ENCODE data around the gene CCDC69.

The CCDC69 gene

GRCh38 chr5:151218177-151218576 is 5.7 kb downstream of the CCDC69 start:
- TF ChIP-seq, protein P1, sequence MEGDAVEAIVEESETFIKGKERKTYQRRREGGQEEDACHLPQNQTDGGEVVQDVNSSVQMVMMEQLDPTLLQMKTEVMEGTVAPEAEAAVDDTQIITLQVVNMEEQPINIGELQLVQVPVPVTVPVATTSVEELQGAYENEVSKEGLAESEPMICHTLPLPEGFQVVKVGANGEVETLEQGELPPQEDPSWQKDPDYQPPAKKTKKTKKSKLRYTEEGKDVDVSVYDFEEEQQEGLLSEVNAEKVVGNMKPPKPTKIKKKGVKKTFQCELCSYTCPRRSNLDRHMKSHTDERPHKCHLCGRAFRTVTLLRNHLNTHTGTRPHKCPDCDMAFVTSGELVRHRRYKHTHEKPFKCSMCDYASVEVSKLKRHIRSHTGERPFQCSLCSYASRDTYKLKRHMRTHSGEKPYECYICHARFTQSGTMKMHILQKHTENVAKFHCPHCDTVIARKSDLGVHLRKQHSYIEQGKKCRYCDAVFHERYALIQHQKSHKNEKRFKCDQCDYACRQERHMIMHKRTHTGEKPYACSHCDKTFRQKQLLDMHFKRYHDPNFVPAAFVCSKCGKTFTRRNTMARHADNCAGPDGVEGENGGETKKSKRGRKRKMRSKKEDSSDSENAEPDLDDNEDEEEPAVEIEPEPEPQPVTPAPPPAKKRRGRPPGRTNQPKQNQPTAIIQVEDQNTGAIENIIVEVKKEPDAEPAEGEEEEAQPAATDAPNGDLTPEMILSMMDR (conservative IDR thresholded peaks at IDR 0.05; ENCODE audit: control insufficient read depth, insufficient read depth, low read depth, low read length) = no peak
- no peak overlapping the region for H3K4me3 ChIP-seq (ENCODE audit: control insufficient read depth, low read depth, low read length)
- DNase-seq (ENCODE audit: low read depth) = no peak

DNA sequence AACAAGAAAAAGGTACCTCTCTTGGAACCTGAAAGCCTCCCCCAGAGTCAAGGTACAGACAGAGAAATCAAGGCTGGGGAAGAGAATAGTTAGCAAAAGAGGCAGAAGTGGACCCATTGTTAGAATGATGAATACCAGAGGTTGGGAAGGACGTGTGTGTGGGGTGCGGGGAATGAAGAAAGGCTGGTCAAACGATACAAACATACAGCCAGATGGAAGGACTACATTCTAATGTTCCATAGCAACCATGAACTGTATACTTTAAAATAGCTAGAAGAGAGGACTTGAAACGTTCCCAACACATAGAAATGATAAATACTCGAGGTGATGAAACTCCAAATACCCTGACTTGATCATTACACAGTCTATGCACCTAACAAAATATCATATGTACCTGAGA is 7.1 kb downstream of the CCDC69 start:
- no peak for DNase-seq (ENCODE audit: low read depth)
- TF ChIP-seq, protein P1 (conservative IDR thresholded peaks at IDR 0.05; ENCODE audit: control insufficient read depth, insufficient read depth, low read depth, low read length) = no peak
- H3K4me3 ChIP-seq (ENCODE audit: control insufficient read depth, low read depth, low read length) = no peak overlapping the region

- TF ChIP-seq, protein P1 (conservative IDR thresholded peaks at IDR 0.05; ENCODE audit: control insufficient read depth, insufficient read depth, low read depth, low read length) = no peak
- H3K4me3 ChIP-seq (ENCODE audit: control insufficient read depth, low read depth, low read length) = no peak overlapping the region
- DNase-seq (ENCODE audit: low read depth) = no peak
These were observed 8.4 kb downstream of the CCDC69 start for GRCh38 chr5:151215546-151215880.

GRCh38 chr5:151214614-151215545 is 9.0 kb downstream of the CCDC69 start:
- H3K4me3 ChIP-seq (ENCODE audit: control insufficient read depth, low read depth, low read length) = no peak overlapping the region
- DNase-seq (ENCODE audit: low read depth) = no peak

GRCh38 chr5:151213803-151214613 is 9.9 kb downstream of the CCDC69 start:
- TF ChIP-seq, protein P1 (conservative IDR thresholded peaks at IDR 0.05; ENCODE audit: control insufficient read depth, insufficient read depth, low read depth, low read length) = no peak
- peak; percentile 57 for DNase-seq (ENCODE audit: low read depth)
- H3K4me3 ChIP-seq (ENCODE audit: control insufficient read depth, low read depth, low read length) = no peak overlapping the region

More at GRCh38 chr5:151214614-151215545, 9.0 kb downstream of the CCDC69 start:
- TF ChIP-seq, protein P1 (conservative IDR thresholded peaks at IDR 0.05; ENCODE audit: control insufficient read depth, insufficient read depth, low read depth, low read length) = no peak

- no peak for DNase-seq (ENCODE audit: low read depth)
- H3K4me3 ChIP-seq (ENCODE audit: control insufficient read depth, low read depth, low read length) = no peak overlapping the region
- TF ChIP-seq, protein P1 (conservative IDR thresholded peaks at IDR 0.05; ENCODE audit: control insufficient read depth, insufficient read depth, low read depth, low read length) = no peak
These were observed 11.5 kb downstream of the CCDC69 start for GRCh38 chr5:151212406-151212798.

Data from fibroblast of mammary gland (primary cell).